Measurements from ENCODE around the gene MARCHF10.

The MARCHF10 gene

GRCh38 chr17:62821189-62822079 is 13.3 kb upstream of the MARCHF10 start:
- no peak for DNase-seq

GRCh38 chr17:62819511-62820221 is 11.6 kb upstream of the MARCHF10 start:
- no peak for DNase-seq

GRCh38 chr17:62818526-62818925 is 10.4 kb upstream of the MARCHF10 start:
- DNase-seq, result no peak

GRCh38 chr17:62816282-62816839 is 8.2 kb upstream of the MARCHF10 start:
- no peak for DNase-seq

- DNase-seq, result no peak
Measured at GRCh38 chr17:62809656-62810055, 1.5 kb upstream of the MARCHF10 start.

GRCh38 chr17:62808576-62808970 is 459 bp upstream of the MARCHF10 start:
- no peak for DNase-seq

GRCh38 chr17:62805234-62805633 is 2.9 kb downstream of the MARCHF10 start:
- no peak for DNase-seq

GRCh38 chr17:62804822-62805221 is 3.3 kb downstream of the MARCHF10 start:
- no peak for DNase-seq

GRCh38 chr17:62804025-62804424 is 4.1 kb downstream of the MARCHF10 start:
- DNase-seq, result no peak

GRCh38 chr17:62802561-62803205 is 5.4 kb downstream of the MARCHF10 start:
- DNase-seq, result no peak

GRCh38 chr17:62801553-62802114 is 6.5 kb downstream of the MARCHF10 start:
- DNase-seq, result no peak

GRCh38 chr17:62800585-62800984 is 7.5 kb downstream of the MARCHF10 start:
- DNase-seq, result no peak

GRCh38 chr17:62797959-62798358 is 10.2 kb downstream of the MARCHF10 start:
- DNase-seq, result no peak

- DNase-seq, result no peak
Measured at GRCh38 chr17:62796291-62796690, 11.8 kb downstream of the MARCHF10 start.

GRCh38 chr17:62794666-62794971 is 13.5 kb downstream of the MARCHF10 start:
- DNase-seq, result no peak

- DNase-seq, result no peak
Measured at GRCh38 chr17:62793919-62794665, 14.0 kb downstream of the MARCHF10 start.

- no peak for DNase-seq
Measured at GRCh38 chr17:62792447-62792800, 15.7 kb downstream of the MARCHF10 start.

- DNase-seq, result no peak
Measured at GRCh38 chr17:62791767-62792446, 16.2 kb downstream of the MARCHF10 start.

- DNase-seq, result no peak
Measured at GRCh38 chr17:62791235-62791734, 16.8 kb downstream of the MARCHF10 start.

GRCh38 chr17:62790564-62790986 is 17.5 kb downstream of the MARCHF10 start:
- no peak for DNase-seq

- DNase-seq, result no peak
Measured at GRCh38 chr17:62787366-62787765, 20.7 kb downstream of the MARCHF10 start.

GRCh38 chr17:62786646-62787045 is 21.5 kb downstream of the MARCHF10 start:
- DNase-seq, result no peak
